ENCODE data around the gene FLNC. TPM values are rescaled to one million over a fixed set of nuclear protein-coding genes. Genes with fewer than 3 reads are reported as not detected.

The FLNC gene
- total RNA-seq, 2 experiments from 2014 or later, result 0.14 to 0.16 TPM

DNA sequence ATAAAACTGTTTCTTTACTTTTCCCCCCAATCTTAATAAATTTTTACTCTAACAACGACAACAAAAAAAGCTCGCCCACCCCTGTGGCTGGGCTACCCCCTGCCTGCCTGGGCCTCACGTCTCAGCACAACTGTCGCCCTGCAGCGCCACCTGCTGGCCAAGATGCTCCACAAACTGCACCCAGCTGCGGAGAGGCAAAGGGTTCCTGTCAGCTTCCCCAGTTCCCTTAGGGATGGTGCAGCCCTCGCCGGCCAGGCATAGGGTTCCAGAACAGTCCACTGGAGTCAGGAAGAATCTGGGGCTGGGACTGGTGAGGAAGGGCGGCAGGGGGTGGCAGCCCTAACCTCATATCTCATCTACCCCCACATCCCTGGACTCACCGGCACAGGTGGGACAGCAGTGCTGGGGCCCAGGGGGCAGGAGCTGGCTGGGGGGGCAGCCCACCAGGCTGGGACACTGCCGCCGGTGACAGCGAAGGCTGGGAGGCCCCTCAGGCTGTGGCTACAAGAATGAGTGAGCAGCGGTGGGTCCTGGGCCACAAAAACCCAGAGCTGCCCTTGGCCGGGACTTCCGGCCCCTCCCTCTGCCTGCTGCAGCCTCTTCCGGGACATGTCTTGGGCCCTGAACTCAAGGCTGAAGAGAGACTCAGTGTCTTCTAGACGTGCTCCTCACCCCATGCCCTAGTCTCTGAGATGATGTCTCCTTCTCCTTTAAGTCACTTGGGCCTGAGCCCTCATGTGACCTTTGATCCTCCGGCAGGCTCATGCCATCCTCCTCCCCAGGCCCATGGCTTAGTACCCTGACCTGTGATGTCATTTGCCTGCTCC lies 53.6 kb downstream of the FLNC start:
- peak overlapping the region; percentile 32 for H3K27ac Mint-ChIP-seq
- DNase-seq (peak; percentile 92), ATAC-seq (peak; percentile 82)
- CTCF ChIA-PET, result interaction anchor here (0.6 to 8.9 kb wide), 63 partner anchors 9 to 459 kb away, joined by 3 to 100 read pairs (median 3); partner anchors contain the start of genes ATP6V1F, CALU and GARIN1A
- peaks cover 4% of the 10 kb centered on the region for H3K27me3 Mint-ChIP-seq
- TF ChIP-seq CTCF (IDR thresholded peaks at IDR 0.05), result peak; percentile 95
- H3K4me3 Mint-ChIP-seq, result peak overlapping the region; percentile 39
- H3K9me3 Mint-ChIP-seq, result no peaks in the 10 kb centered on the region
- POLR2A ChIA-PET, result interaction anchor here (0.7 to 1.5 kb wide), 4 partner anchors 15 to 116 kb away, joined by 3 to 5 read pairs (median 4); partner anchors contain the start of gene ATP6V1F
- intact Hi-C loops (cut with micrococcal nuclease), result no loop called here
- H3K36me3 Mint-ChIP-seq (ENCODE audit: low read depth), result no peaks in the 10 kb centered on the region
- peaks cover 2% of the 10 kb centered on the region for H3K4me1 Mint-ChIP-seq (ENCODE audit: low read depth)

- H3K4me3 Mint-ChIP-seq, result no peak overlapping the region
- peaks cover 7% of the 10 kb centered on the region for H3K27me3 Mint-ChIP-seq
- H3K9me3 Mint-ChIP-seq, result no peaks in the 10 kb centered on the region
- H3K4me1 Mint-ChIP-seq (ENCODE audit: low read depth), result peaks cover 2% of the 10 kb centered on the region
- no peak for ATAC-seq
- no peak overlapping the region for H3K27ac Mint-ChIP-seq
- intact Hi-C loops (cut with micrococcal nuclease), result no loop called here
- ChIA-PET POLR2A (interaction anchor here (0.8 to 1.5 kb wide), 2 partner anchors 16 to 24 kb away, joined by 3 to 5 read pairs; no protein-coding TSS in a partner anchor), CTCF (interaction anchor here (0.9 to 8.9 kb wide), 21 partner anchors 12 to 440 kb away, joined by 3 to 100 read pairs (median 4); partner anchors contain the start of genes ATP6V1F and GARIN1A)
- no peaks in the 10 kb centered on the region for H3K36me3 Mint-ChIP-seq (ENCODE audit: low read depth)
- no peak for TF ChIP-seq CTCF (IDR thresholded peaks at IDR 0.05)
- DNase-seq, result no peak
These were observed 54.6 kb downstream of the FLNC start for GRCh38 chr7:128884561-128885369.

GRCh38 chr7:128885370-128886187 lies 55.4 kb downstream of the FLNC start:
- no peak for TF ChIP-seq CTCF (IDR thresholded peaks at IDR 0.05)
- no peak overlapping the region for H3K27ac Mint-ChIP-seq
- intact Hi-C loops (cut with micrococcal nuclease), result no loop called here
- no peak for ATAC-seq
- no peaks in the 10 kb centered on the region for H3K9me3 Mint-ChIP-seq
- DNase-seq, result no peak
- peaks cover 9% of the 10 kb centered on the region for H3K27me3 Mint-ChIP-seq
- CTCF ChIA-PET, result interaction anchor here (1.2 to 8.9 kb wide), 5 partner anchors 12 to 278 kb away, joined by 3 to 100 read pairs (median 21); partner anchors contain the start of gene ATP6V1F
- POLR2A ChIA-PET, result interaction anchor here (0.8 kb wide), 1 partner anchor 16 kb away, joined by 3 read pairs; no protein-coding TSS in a partner anchor
- H3K4me1 Mint-ChIP-seq (ENCODE audit: low read depth), result peaks cover 2% of the 10 kb centered on the region
- no peaks in the 10 kb centered on the region for H3K36me3 Mint-ChIP-seq (ENCODE audit: low read depth)
- H3K4me3 Mint-ChIP-seq, result no peak overlapping the region

GRCh38 chr7:128886391-128887168 lies 56.4 kb downstream of the FLNC start:
- intact Hi-C loops (cut with micrococcal nuclease), result no loop called here
- Mint-ChIP-seq H3K36me3 (ENCODE audit: low read depth) (no peaks in the 10 kb centered on the region), H3K27me3 (peaks cover 9% of the 10 kb centered on the region), H3K27ac (no peak overlapping the region), H3K9me3 (no peaks in the 10 kb centered on the region), H3K4me3 (no peak overlapping the region), H3K4me1 (ENCODE audit: low read depth) (peaks cover 2% of the 10 kb centered on the region)
- no peak for DNase-seq
- no peak for ATAC-seq
- CTCF ChIA-PET, result interaction anchor here (1.3 to 8.9 kb wide), 2 partner anchors 24 to 44 kb away, joined by 4 to 100 read pairs; partner anchors contain the start of gene ATP6V1F
- no peak for TF ChIP-seq CTCF (IDR thresholded peaks at IDR 0.05)
- POLR2A ChIA-PET, result no interaction called here
